Skin of body (tissue), 2 donors: Measurements from ENCODE around the gene VEGFB. TPM values are rescaled to one million over a fixed set of nuclear protein-coding genes. Genes with fewer than 3 reads are reported as not detected.
A peak's percentile ranks its signal among the peaks of the same experiment; 100 is the strongest.

Source experiments
- DNase-seq: peaks from one replicate; lab custom pipeline; 2025; lab: John Stamatoyannopoulos, UW
- total RNA-seq: library from RNA; depleted of rRNA; stranded (reverse); fragments of >200 nt; gene quantifications from one replicate; pipeline ENCODE4 v1.2.3, GENCODE V29; 2014

Gene VEGFB
- total RNA-seq, 1 donor from 2014 or later, result 31.9 TPM

DNA sequence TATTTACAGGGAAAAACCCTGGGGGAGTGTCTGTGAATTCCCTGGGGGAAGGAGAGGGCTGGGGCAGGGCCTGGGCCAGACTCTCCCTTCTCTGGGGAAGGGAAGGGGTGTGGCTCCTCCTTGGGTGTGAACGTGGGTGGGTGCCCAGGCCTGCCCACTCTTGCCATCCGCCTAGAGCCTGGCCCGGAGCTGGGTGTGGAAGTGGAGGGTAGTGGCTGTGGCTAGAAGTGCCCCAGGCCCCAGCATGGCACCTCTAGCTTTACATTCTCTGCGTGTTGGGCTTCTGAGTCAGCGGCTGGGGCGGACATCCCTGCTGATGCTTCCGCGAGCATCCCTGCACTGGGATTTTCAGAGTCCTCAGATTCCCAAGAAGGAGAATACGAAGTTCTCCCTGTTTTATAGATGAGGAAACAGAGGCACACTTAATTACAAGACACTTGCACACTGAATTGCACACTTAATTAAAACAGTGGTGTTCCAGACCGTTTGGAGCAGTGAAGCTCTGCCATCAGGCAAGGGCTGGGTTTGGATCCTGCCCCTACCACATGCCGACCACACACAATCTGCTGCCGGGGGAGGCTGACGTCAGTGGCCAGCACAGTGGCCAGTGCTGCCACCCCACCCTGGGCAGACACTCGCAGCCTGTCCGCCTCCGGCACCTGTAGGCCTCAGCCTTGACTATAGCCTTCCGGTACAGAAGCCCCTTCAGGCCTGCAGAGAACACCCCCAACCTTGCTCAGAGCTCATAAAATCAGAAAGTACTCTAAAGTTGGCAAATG is 42.5 kb downstream of the VEGFB start:
- no peak for DNase-seq

DNA sequence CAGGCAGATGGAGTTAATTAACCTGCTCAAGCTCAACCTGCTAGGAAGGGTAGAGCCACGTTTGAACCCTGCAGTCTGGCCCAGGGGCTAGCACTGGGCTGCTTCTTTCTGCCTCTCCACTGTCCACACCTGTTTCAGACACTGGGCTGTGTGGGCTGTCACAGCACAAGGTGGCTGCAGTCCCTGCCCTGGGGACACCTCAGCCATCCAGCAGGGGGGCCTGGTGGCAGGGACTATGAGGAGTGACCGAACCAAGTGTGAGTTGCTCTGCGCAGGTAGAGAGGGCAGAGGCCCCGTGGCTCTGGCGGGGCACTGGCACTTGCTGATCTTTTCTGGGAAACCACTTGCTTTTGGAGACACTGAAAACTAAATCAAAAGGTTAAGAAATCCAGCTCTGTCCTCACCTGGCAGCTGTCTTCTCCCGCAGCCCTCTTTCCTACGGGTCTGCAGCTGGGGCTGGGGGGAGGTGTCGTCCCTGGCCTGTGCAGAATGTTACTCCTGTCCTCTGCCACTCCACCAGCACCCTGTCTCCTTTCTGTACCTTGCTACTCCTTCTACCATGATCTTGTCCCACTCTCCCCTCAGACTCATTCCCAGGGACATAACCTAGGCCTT is 44.3 kb downstream of the VEGFB start:
- no peak for DNase-seq

DNA sequence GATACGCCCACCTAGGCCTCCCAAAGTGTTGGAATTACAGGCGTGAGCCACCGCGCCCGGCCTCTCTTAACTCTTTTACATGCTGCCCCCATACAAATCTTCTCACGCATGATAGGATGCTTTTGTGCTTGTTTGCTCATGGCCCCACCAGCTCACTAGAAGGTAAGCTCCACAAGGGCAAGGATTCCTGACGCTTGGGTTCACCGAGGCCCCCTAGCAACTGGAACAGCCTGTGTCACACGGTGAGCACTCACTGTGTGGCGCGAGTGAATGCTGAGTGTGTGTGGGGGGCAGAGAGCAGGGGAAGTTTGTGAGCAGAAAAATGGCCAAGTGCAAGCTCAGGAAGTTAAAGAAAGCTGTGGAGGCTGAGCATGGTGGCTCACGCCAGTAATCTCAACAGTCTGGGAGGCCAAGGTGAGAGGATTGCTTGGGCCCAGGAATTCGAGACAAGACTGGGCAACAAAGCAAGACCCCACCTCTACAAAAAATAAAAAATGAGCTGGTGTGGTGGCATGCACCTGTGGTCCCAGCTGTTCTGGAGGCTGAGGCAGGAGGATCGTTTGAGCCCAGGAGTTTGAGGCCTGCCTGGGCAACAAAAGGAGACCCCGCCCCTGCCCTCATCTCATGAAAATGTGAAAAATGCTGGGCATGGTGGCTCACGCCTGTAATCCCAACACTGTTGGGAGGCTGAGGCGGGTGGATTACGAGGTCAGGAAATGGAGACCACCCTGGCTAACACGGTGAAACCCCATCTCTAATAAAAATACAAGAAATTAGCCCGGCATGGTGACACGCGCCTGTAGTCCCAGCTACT is 47.8 kb downstream of the VEGFB start:
- DNase-seq, result no peak

DNA sequence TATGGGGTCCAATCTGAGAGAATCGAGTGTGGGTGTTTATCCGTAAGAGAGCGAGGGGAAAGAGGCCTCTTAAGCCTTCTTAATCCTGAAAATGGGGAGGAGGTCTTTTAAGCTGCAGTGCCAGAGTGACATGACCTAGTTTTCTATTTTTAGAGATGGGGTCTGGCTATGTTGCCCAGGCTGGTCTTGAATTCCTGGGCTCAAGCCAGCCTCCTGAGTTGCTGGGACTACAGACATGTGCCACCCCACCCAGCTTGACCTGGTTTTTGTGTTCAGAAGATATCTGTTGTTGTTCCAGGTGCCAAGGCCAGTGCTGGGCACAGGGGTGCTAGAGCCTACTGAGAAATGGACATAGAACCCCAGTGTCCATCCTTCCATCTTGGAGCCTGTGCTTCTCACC is 48.7 kb downstream of the VEGFB start:
- DNase-seq, result no peak

DNA sequence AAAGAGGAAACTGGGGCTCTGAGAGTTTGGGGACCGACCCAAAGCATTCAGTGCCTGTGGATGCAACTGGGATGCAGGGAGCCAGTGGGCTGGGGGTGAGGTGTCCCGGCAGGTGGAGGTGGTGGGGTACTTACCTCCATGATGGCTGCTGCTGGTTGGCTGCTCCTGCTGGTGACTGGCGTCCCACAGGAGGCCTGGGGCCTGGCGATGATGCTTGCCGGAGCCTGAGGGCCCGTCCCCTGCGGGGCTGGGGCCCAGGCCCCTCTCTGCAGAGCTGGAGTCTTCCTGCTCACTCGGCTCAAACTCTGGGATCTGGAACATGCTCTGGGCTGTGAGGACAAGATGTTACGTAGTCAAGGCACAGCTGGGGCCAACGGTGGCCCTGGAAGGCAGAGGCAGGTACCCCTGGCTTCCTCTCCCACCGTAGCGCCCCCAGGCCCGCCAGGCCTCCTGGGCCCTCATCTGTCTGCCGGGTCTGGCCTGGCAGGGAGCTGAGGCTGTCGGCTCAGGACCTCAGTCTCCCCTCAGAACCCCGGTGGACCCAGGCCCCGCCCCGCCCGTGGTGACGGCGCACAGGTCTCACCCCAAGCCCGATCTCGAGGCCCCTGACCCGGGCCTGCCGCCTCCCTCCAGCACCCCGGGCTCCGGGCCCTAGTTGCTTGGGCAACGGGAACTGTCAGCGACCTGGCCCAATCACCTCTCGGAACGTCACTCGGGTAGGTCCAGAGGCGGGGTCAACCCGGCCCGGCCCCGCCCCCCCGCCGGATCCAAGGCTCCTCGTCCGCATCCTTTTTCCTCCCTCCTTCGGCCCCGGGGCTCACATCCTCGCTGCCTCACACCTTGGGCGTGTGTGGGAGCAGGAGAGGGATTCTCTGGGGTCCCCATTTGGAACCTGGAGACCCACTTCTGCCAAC is 49.9 kb downstream of the VEGFB start, which contains the start of gene BAD:
TSS of gene BAD (minus strand) at position 618 of the 914 bp plus-strand sequence. CDS start at position 321, 297 bp downstream.
- peak; percentile 93 for DNase-seq

DNA sequence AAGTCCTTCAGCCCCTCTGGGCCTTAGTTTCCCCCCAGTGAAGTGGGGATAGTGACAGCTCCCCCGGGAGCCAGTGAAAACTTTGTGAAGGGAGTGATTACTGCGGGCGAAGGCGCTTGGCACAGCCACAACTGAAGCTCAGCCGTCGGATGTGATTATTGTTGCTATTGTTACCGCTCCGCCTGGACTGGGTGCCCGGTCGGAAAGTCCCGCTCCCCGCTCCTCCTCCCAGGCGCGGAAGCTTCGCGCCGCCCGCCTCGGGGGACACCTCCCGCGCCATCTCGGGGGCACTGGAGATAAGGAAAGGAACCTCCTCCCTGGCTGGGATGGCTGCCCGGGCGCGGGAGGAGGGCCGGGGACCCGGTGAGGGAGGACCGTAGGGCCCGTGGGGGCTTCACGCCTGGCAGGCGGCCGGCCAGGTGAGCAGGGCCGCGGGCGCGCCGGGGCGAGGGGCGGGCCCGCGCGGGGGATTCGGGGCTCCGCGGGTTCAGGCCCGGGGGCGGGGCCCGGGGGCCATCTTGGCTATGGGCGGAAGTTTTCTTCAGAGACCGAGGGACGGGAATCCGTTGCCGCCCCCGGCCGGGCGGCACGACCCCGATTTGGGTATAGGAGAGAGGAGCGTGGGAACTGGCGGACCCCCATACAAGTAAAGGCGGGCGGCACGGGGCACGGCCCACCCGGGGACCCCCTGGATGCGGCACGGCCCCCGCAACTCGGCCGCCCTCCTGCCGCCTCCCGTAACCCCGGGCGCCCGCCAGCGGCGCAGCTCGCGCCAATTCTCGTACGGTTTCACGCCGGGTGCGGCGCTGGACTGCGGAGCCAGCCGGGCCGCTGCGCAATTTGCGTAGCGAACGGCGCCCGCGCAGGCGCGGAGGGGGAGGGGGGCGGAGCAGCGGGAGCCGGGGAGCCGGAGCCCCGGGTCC is 50.8 kb downstream of the VEGFB start, which contains the start of gene GPR137:
TSS of gene GPR137 (plus strand) at position 887 of the 923 bp plus-strand sequence. CDS start 677 bp downstream, outside the sequence.
- DNase-seq, result peak; percentile 86

DNA sequence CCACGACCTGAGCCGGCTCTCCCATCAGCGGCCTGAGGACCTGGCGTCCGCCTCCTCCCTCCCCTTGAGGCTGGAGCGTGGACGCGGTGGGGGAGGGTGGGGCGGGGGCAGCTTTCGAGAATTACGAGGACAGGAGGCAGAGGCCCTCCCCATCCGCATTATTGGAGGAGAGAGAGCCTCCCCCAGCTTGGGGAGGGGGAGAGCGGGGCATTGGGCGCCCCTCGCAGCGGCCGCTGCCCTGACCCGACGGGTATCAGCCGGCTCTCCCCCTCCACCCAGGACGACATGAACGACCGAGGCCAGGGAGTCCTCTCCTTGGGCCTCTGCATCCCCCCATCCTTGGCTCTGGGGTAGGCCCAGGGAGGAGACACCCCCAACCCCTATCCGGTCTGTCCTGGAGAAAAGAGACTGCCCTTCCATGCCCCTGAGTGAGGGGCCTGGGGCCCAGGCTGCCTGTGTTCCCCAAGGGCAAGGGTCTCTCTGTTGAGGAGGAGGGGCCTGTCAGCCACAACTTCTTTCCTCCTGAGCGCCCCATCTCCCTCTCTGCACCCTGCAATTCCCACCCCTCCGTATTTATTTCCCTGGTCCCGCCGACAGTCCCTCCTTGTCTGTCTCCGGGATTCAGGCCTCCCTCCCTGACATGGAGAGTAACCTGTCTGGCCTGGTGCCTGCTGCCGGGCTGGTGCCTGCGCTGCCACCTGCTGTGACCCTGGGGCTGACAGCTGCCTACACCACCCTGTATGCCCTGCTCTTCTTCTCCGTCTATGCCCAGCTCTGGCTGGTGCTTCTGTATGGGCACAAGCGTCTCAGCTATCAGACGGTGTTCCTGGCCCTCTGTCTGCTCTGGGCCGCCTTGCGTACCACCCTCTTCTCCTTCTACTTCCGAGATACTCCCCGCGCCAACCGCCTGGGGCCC is 51.8 kb downstream of the VEGFB start:
- DNase-seq, result no peak

DNA sequence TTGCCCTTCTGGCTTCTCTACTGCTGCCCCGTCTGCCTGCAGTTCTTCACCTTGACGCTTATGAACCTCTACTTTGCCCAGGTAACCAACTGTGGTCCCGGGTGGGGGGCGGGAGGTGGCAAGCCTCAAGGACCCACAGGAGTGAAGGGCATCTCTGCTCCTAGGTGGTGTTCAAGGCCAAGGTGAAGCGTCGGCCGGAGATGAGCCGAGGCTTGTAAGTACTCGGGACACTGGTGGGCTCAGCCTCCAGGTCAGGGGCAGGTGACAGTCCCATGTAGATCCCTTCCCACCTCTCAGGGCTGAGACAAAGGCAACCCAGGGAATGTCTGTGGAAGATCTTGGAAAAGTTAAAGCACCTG is 52.4 kb downstream of the VEGFB start:
- no peak for DNase-seq

DNA sequence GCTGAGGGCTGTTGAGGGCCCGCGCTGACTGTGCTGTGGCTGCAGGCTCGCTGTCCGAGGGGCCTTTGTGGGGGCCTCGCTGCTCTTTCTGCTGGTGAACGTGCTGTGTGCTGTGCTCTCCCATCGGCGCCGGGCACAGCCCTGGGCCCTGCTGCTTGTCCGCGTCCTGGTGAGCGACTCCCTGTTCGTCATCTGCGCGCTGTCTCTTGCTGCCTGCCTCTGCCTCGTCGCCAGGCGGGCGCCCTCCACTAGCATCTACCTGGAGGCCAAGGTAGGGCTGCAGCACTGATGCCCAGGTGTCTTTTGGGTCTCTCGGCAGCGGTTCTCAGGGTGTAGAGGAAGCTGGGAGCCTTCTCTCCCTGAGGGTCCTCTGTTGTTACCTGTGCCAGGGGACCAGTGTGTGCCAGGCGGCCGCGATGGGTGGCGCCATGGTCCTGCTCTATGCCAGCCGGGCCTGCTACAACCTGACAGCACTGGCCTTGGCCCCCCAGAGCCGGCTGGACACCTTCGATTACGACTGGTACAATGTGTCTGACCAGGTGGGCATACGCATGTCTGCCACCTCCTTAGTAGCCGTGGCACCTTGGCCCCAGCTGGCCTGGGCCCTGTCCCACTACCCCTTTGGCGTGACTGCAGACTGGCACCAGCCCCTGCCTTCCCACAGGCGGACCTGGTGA is 53.4 kb downstream of the VEGFB start:
- no peak for DNase-seq

DNA sequence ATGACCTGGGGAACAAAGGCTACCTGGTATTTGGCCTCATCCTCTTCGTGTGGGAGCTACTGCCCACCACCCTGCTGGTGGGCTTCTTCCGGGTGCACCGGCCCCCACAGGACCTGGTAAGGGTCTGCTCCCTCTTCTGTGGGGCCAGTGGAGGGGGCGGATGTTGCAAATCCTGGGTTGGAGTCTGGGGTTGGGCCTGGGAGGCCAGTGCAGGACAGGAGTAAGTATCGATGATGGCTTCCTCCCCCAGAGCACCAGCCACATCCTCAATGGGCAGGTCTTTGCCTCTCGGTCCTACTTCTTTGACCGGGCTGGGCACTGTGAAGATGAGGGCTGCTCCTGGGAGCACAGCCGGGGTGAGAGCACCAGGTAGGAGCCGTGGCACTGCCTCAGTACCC is 54.0 kb downstream of the VEGFB start:
- no peak for DNase-seq

Other genes starting within 250 kb of the VEGFB start
- 29.2 TPM for gene OTUB1, start 248.1 kb upstream of the VEGFB start, total RNA-seq
- gene FLRT1, start 198.7 kb upstream of the VEGFB start, total RNA-seq, result 1.6 TPM
- gene MACROD1, start 68.5 kb upstream of the VEGFB start, total RNA-seq, result 23.1 TPM
- gene STIP1, start 48.4 kb upstream of the VEGFB start, total RNA-seq, result 67.6 TPM
- 7.2 TPM for gene FERMT3, start 27.9 kb upstream of the VEGFB start, total RNA-seq
- gene TRPT1, start 8.4 kb upstream of the VEGFB start, total RNA-seq, result 13.7 TPM
- 13.7 TPM for gene NUDT22, start 8.3 kb upstream of the VEGFB start, total RNA-seq
- gene DNAJC4, start 4.0 kb upstream of the VEGFB start, total RNA-seq, result 15.2 TPM
- 39.4 TPM for gene FKBP2, start 6.5 kb downstream of the VEGFB start, total RNA-seq
- 43.1 TPM for gene PPP1R14B, start 12.4 kb downstream of the VEGFB start, total RNA-seq
- 17.4 TPM for gene PLCB3, start 16.9 kb downstream of the VEGFB start, total RNA-seq
- gene BAD, start 50.1 kb downstream of the VEGFB start, total RNA-seq, result 27.5 TPM
- gene GPR137, start 51.3 kb downstream of the VEGFB start, total RNA-seq, result 4.7 TPM
- gene KCNK4, start 56.7 kb downstream of the VEGFB start, total RNA-seq, result not detected
- 0.39 TPM for gene CATSPERZ, start 65.8 kb downstream of the VEGFB start, total RNA-seq
- 12.0 TPM for gene ESRRA, start 70.9 kb downstream of the VEGFB start, total RNA-seq
- 108 TPM for gene TRMT112, start 83.0 kb downstream of the VEGFB start, total RNA-seq
- gene PRDX5, start 83.5 kb downstream of the VEGFB start, total RNA-seq, result 81.9 TPM
- gene CCDC88B, start 105.6 kb downstream of the VEGFB start, total RNA-seq, result 5.9 TPM
- gene RPS6KA4, start 124.6 kb downstream of the VEGFB start, total RNA-seq, result 9.7 TPM